ENCODE results near the gene R3HDM2.

GRCh38 chr12:57431654-57432188, 878 bp upstream of the R3HDM2 start:
- TF ChIP-seq POLR2A (IDR thresholded peaks at IDR 0.05) (no peak), CTCF (IDR thresholded peaks at IDR 0.05) (no peak), POLR2AphosphoS5 (IDR thresholded peaks at IDR 0.05) (no peak)

All from breast epithelium (tissue), 3 donors.